ENCODE data around the gene ZNF44.
A peak's percentile ranks its signal among the peaks of the same experiment; 100 is the strongest.

The ZNF44 gene

DNA sequence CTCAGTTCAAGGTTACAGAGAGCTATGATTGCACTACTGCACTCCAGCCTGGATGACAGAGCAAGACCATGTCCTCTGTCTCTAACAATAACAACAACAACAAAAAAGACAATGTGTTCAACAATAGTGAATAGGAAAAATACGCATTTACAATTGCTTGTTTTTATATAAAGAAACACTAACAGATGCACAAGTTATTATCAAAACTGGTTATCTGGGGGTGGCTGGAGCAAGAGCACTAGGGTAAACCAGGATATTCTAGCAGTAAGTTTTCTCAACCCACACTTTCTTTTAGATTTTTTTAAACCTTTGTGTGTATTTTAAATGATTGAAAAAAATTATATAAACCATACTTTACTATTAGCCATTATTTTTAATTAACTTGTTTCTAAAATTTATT lies 33.1 kb downstream of the ZNF44 start:
- DNase-seq (ENCODE audit: low read depth), result no peak

DNA sequence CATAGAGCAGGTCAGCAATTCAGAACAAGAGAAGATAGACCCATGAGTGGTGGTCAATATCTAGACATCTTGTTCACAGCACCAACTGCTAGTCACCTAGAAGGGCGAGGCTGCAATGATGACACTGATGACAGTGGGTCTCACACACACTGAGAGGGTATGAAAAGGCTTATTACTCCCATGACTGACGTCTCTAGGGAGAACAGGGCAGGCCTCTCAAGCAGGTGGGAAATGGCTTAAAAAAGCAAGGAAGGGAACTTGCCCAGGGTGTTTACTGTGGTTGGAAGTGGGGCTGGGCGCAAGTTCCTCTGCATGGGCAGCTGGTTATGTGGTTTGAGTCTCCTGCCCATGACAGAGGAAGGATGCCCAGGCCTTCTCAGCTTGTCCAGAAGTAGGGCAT lies 33.8 kb downstream of the ZNF44 start:
- no peak for DNase-seq (ENCODE audit: low read depth)

DNA sequence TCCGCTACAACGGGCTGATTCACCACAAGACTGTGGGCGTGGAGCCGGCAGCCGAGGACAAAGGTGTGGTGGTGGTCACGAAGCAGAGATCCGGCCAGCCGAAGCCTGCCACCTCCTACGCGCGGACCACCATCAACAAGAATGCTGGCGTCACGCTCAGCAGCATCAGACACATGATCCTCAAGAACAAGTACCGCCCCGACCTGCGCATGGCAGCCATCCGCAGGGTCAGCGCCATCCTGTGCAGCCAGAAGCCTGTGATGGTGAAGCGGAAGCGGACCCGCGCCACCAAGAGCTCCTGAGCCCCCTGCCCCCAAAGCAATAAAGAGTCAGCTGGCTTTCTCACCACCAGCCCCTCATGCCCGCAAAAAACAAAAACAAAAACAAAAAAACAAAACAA lies 34.4 kb downstream of the ZNF44 start:
- no peak for DNase-seq (ENCODE audit: low read depth)

DNA sequence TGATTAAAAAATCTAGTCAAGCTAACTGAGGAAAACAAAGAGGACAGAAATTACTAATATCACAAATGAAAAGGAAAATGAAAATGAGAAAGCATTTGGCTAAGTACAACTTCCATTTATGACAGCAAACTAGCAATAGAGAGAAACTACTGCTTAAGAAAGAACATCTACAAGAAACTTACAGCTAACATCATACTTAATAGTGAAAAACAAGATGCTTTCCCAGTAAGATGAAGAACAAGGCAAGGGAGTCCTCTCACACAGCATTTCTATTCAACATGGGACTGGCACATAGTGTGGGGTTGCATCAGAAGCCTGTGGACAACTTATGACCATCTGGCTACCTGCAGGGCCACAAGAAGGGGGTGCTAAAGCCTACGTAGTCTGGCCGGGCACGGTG lies 39.3 kb downstream of the ZNF44 start:
- no peak for DNase-seq (ENCODE audit: low read depth)

DNA sequence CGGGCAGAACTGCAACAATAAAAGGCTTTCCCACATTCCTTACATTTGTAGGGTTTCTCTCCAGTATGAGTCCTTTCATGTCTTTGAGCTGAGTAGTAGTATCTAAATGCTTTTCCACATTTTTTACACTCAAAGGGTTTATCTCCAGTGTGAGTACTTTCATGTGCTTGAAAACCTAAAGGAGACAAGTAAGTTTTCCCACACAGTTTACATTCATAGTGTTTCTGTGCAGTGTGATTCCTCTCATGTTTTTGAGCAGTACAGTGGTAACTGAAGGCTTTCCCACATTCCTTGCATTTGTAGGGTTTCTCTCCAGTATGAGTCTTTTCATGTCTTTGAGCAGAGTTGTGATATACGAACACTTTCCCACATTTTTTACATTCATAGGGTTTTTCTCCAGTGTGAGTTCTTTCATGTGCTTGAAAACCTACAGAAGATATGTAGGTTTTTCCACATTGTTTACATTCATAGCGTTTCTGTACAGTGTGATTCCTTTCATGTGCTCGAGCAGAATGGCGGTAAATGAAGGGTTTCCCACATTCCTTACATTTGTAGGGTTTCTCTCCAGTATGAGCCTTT lies 47.0 kb downstream of the ZNF44 start:
- no peak for DNase-seq (ENCODE audit: low read depth)

DNA sequence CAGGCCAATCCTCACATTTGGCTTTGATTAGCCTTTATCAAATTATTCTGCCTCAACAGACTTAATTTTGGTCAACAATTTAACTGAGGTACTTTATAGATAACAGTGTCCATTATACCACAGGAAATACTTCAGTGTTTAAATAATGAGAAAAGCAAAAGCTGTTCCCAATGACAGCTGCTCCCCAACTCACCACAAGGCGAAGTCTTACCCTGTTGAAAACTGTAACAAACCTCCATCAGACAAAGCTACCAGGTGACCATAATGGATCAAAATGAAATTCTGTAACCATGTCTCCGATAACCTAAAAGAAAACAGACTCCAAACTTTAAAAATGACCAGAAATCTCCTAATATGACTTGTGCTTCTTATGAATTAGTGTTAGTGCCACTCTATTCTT lies 50.3 kb downstream of the ZNF44 start:
- no peak for DNase-seq (ENCODE audit: low read depth)

DNA sequence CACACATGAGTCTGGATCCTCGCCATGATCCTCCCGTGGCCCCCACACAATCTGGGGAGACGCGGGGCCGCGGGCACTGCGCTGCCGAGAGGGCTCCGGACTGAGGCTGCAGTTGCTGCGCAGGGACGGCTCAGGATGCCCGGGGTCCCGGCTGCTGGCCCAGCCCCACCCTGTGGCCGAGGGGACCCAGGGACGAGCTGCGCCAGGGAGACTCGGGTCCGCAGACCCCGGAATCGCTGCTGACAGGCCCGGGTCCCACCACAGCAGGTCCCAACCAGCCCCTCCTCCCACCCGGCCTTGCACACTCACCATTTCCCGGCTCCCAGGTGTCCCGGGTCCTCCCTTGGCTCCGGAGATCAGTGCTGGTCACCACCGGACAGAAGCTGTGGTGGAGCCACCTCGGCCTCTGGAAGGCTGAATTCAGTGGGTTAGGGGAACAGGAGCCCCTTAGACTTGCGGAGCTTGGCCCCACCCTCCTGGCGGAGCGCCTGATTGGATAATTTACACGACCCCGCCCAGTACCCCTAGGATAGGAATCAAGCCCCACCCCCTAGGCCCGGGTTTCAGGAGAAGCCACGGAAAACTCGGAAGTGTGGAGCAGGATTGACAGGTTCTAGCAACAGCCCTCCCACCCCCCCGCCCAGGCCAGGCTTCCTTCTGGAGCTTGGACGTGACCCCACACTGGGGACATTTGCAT lies 57.4 kb downstream of the ZNF44 start:
- DNase-seq (ENCODE audit: low read depth), result no peak

DNA sequence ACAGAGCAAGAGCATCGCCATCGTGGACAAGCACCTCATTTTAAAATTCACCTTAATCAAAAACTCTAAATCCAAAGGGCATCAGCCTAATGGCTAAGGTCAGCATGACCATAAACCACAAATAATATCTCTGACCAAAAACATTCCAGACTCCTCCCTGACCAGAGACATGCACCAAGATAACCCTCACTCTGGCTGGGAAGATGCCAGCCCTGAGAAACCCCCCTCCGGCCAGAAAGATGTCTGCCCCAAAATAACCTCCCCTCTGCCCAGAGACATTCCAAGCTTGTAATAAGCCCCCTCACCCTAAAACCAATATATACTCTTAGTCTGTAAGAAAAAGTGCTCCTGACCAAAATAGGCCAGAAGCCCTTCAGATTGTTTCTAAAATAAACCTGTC lies 61.7 kb downstream of the ZNF44 start:
- DNase-seq (ENCODE audit: low read depth), result no peak

DNA sequence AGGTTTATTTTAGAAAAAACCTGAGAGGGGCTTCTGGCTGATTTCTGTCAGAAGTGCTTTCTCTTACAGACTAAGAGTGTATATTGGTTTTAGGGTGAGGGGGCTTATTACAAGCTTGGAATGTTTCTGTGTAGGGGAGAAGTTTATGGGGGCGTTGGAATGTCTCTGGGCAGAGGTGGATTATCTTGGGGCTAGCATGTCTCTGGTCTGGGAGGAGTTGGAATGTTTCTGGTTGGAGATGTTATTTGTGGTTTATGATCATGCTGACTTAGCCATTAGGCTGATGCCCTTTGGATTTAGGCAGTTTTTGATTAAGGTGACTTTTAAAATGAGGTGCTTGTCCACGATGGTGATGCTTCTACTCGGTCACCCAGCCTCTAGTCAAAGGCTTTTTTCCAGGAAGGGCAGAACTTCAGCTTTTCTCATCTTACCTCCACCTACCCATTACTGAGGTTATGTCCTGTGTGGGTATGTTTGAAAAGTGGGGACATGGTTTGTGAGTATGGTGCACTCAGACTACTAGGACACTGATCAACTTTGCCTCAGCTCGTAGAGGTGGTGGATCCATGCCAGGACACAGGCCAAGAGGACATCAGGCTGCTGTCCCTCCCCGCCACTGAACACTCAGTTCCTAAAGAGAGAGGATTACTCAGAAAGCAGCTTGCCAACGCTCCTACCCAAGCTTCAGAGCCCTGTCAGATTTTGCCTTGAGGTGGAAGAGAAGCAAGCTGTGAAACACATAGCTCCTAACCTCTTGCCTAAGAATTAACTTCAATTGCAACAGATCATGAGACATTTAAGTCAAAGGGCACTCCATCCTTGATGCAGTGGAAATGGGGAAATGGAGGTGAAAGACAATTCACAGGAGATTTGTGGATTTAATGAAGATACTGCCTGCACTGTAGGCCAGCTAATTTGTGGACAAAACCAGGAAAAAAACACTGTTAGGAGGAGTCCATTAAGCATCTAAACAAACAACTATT lies 63.6 kb downstream of the ZNF44 start:
- peak; percentile 1 for DNase-seq (ENCODE audit: low read depth)

DNA sequence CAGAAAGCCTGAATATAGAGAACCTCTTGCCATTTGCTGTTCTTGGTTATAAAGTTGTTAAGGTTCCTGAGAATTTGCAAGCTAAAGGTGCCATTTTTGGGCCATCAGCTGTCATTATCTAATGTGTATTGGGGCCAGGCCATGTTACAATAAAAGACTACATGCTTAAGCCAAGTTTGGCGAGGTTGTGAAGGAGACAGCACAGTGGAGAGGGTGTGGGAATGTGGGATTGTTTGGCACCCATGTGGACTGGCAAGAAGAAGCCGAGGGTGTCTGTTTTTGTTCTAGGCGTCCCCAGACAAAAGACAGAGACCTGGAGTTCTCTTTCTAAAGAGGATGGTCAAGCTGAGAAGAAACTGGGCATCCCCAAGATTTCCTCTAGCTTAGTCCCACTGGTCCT lies 64.7 kb downstream of the ZNF44 start:
- no peak for DNase-seq (ENCODE audit: low read depth)

DNA sequence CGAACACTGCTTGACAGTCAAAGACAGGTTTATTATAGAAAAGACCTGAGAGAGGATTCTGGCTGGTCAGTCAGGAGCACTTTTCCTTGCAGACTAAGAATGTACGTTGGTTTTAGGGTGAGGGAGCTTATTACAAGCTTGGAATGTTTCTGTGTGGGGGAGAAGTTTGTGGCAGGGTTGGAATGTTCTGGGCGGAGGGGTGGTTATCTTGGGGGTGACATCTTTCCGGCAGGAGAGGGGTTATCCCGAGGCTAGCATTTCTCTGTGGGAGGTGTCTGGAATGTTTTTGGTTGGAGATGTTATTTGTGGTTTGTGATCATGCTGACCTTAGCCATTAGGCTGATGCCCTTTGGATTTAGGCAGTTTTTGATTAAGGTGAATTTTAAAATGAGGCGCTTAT lies 70.0 kb downstream of the ZNF44 start:
- DNase-seq (ENCODE audit: low read depth), result peak; percentile 25

DNA sequence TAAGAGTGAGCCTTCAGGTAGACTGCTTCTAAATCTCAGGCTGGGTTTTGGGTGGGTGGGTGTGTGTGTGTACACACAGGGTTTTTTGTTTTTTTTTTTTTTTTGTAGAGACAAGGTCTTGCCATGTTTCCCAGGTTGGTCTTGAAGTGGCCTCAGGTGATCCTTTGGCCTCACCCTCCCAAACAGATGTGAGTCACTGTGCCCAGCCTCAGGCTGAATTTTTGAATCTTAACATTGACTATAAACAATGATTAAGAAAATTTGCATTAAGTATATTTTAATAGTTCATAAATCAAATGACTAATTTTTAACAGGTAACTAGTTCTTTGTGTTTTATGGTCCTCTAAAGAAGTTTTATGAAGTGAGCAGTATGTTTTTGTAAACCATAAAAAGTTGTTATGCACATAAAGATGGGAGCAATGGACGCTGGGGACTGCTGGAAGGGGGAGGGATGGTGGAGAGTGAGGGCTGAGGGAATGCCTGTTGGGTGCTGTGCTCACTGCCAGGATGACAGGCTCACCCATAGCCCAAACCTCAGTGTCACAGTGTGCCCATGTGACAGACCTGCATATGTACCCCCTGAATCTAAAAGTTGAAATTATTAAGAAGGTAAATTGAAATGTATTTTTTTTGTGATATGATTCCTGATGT lies 71.6 kb downstream of the ZNF44 start:
- no peak for DNase-seq (ENCODE audit: low read depth)

All from iris pigment epithelial cell (primary cell).